Mesenchymal stem cell (in vitro differentiated cells and primary cell): ENCODE measurements around the gene C19orf47. TPM values are rescaled to one million over a fixed set of nuclear protein-coding genes. Genes with fewer than 3 reads are reported as not detected.

Source experiments
- DNase-seq: peaks from one replicate; pipeline ENCODE4 v3.0.0-alpha.2; 2013
- H2AFZ ChIP-seq: one replicate; pipeline ENCODE4 v1.6.1; 2013; ENCODE audit warnings: low read depth, mild to moderate bottlenecking, control low read depth, inconsistent platforms, low read length, moderate library complexity
- H2AK5ac ChIP-seq: 2 replicates; pipeline ENCODE4 v1.6.1; 2013; ENCODE audit warnings: low read length, moderate library complexity, mild to moderate bottlenecking, inconsistent platforms; ENCODE audit not compliant: severe bottlenecking
- H2BK120ac ChIP-seq: one replicate; pipeline ENCODE4 v1.6.1; 2013; ENCODE audit warnings: low read depth, mild to moderate bottlenecking, inconsistent platforms, low read length, moderate library complexity
- H2BK12ac ChIP-seq, 2 experiments: one replicate each; pipeline ENCODE4 v1.6.1; 2013; ENCODE audit warnings: inconsistent platforms in 2 of 2, low read length in 2 of 2, mild to moderate bottlenecking in 2 of 2, moderate library complexity in 2 of 2, control low read depth in 1 of 2
- H2BK15ac ChIP-seq: one replicate; pipeline ENCODE4 v1.6.1; 2013; ENCODE audit warnings: mild to moderate bottlenecking, low read depth, inconsistent platforms; ENCODE audit not compliant: poor library complexity, severe bottlenecking
- H2BK5ac ChIP-seq: 2 replicates; pipeline ENCODE4 v1.6.1; 2013; ENCODE audit warnings: low read depth, mild to moderate bottlenecking, low read length, control low read depth, inconsistent platforms; ENCODE audit not compliant: poor library complexity, severe bottlenecking
- H3K14ac ChIP-seq, 2 experiments: one replicate each; pipeline ENCODE4 v1.6.1; 2013; ENCODE audit warnings: inconsistent platforms in 2 of 2, low read length in 2 of 2, control low read depth in 1 of 2, mild to moderate bottlenecking in 1 of 2, moderate library complexity in 1 of 2
- H3K18ac ChIP-seq, 2 experiments: one replicate each; pipeline ENCODE4 v1.6.1; 2013; ENCODE audit warnings: inconsistent platforms in 2 of 2, low read length in 2 of 2, control low read depth in 1 of 2, low read depth in 1 of 2, mild to moderate bottlenecking in 1 of 2
- H3K23ac ChIP-seq, 2 experiments: one replicate each; pipeline ENCODE4 v1.6.1; 2013; ENCODE audit warnings: inconsistent platforms in 2 of 2, low read length in 2 of 2, mild to moderate bottlenecking in 2 of 2, moderate library complexity in 2 of 2, control low read depth in 1 of 2
- H3K27ac ChIP-seq: 2 replicates; pipeline ENCODE4 v1.5.1; 2013; ENCODE audit warnings: mild to moderate bottlenecking, moderate library complexity, low read length, control low read depth, inconsistent platforms; ENCODE audit not compliant: poor library complexity, severe bottlenecking
- H3K27me3 ChIP-seq, 2 experiments: 2 replicates each; pipeline versions ENCODE4 v1.6.1 to v1.7.0; 2013; ENCODE audit warnings: low read length in 2 of 2, mild to moderate bottlenecking in 2 of 2, moderate library complexity in 2 of 2, control low read depth in 1 of 2, inconsistent platforms in 1 of 2; ENCODE audit not compliant: control insufficient read depth in 1 of 2, insufficient read depth in 1 of 2
- H3K36me3 ChIP-seq, 2 experiments: 2 replicates each; pipeline versions ENCODE4 v1.6.1 to v1.7.0; 2013; ENCODE audit warnings: low read length in 2 of 2, control low read depth in 1 of 2, inconsistent platforms in 1 of 2, low read depth in 1 of 2, mild to moderate bottlenecking in 1 of 2; ENCODE audit not compliant: insufficient read depth in 2 of 2, control insufficient read depth in 1 of 2
- H3K4ac ChIP-seq, 2 experiments: one replicate each; pipeline ENCODE4 v1.6.1; 2013; ENCODE audit warnings: inconsistent platforms in 2 of 2, low read length in 2 of 2, mild to moderate bottlenecking in 2 of 2, moderate library complexity in 2 of 2, control low read depth in 1 of 2, low read depth in 1 of 2
- H3K4me1 ChIP-seq: 2 replicates; pipeline ENCODE4 v1.6.1; 2013; ENCODE audit warnings: low read depth, low read length, control low read depth; ENCODE audit not compliant: control insufficient read depth, insufficient read depth
- H3K4me2 ChIP-seq: 2 replicates; pipeline ENCODE4 v1.6.1; 2013; ENCODE audit warnings: low read length, mild to moderate bottlenecking, inconsistent platforms; ENCODE audit not compliant: poor library complexity, severe bottlenecking
- H3K4me3 ChIP-seq, 2 experiments: 2 replicates each; pipeline versions ENCODE4 v1.5.1 to v1.7.0; 2013; ENCODE audit warnings: low read length in 2 of 2, mild to moderate bottlenecking in 2 of 2, control low read depth in 1 of 2, low read depth in 1 of 2; ENCODE audit not compliant: insufficient read depth in 1 of 2
- H3K79me1 ChIP-seq: replicated peaks from 2 replicates; pipeline ENCODE4 v1.6.1; 2013; ENCODE audit warnings: mild to moderate bottlenecking, control low read depth, low read length, inconsistent platforms; ENCODE audit not compliant: poor library complexity, severe bottlenecking
- H3K9ac ChIP-seq: 2 replicates; pipeline ENCODE4 v1.7.0; 2013; ENCODE audit warnings: mild to moderate bottlenecking, low read length, moderate library complexity
- H3K9me3 ChIP-seq: 2 replicates; pipeline ENCODE4 v1.7.0; 2013; ENCODE audit warnings: mild to moderate bottlenecking, low read length; ENCODE audit not compliant: control insufficient read depth
- H4K8ac ChIP-seq: one replicate; pipeline ENCODE4 v1.6.1; 2013; ENCODE audit warnings: inconsistent platforms, mild to moderate bottlenecking, low read length, moderate library complexity
- H4K91ac ChIP-seq: one replicate; pipeline ENCODE4 v1.6.1; 2013; ENCODE audit warnings: mild to moderate bottlenecking, low read length, inconsistent platforms
- WGBS: methylation state at CpG from one replicate; pipeline ENCODE4 v1.1.7; 2013; ENCODE audit warnings: mixed read lengths; 5-methylcytosine and 5-hydroxymethylcytosine counted together
- polyA plus RNA-seq, 2 experiments: library from polyadenylated mRNA; stranded (reverse); fragments of 200-250 nt; gene quantifications; one replicate each; pipeline ENCODE4 v1.2.3, GENCODE V29; 2013

C19orf47 gene
- polyA plus RNA-seq (2013, experiment 1 of 2) = 12.7 TPM
- polyA plus RNA-seq (2013, experiment 2 of 2) = 12.8 TPM

- Histone ChIP-seq H4K8ac (peak within 1 kb of the TSS; percentile 45), H3K9ac (peak within 1 kb of the TSS; percentile 94), H2AK5ac (no peak within 1 kb of the TSS), H3K27ac (peak within 1 kb of the TSS; percentile 33), H2BK15ac (no peak within 1 kb of the TSS), H3K4ac (peak within 1 kb of the TSS in 1 of 2 experiments; percentile 82), H4K91ac (peak within 1 kb of the TSS; percentile 36), H3K4me2 (peak within 1 kb of the TSS; percentile 90), H3K4me3 (peak within 1 kb of the TSS; percentile 91 to 93), H3K18ac (peak within 1 kb of the TSS; percentile 34 to 50), H3K27me3 (no peaks in the 10 kb centered on the region), H3K79me1 (peaks cover 34% of the 10 kb centered on the region), H2BK120ac (no peak within 1 kb of the TSS), H3K14ac (peak within 1 kb of the TSS in 1 of 2 experiments; percentile 90), H3K4me1 (peaks cover 10% of the 10 kb centered on the region), H3K23ac (peak within 1 kb of the TSS in 1 of 2 experiments; percentile 83), H2BK5ac (no peak within 1 kb of the TSS), H2AFZ (peak within 1 kb of the TSS; percentile 83), H2BK12ac (peak within 1 kb of the TSS in 1 of 2 experiments; percentile 83), H3K9me3 (no peaks in the 10 kb centered on the region), H3K36me3 (peaks cover 11 to 14% of the 10 kb centered on the region in 2 experiments)
- WGBS = under 1% methylated on average over 54 of the region's 77 CpGs
- DNase-seq = peak; percentile 99
Measured at GRCh38 chr19:40348125-40348913, at the start of gene C19orf47, which contains the start of gene PLD3. TSS of gene C19orf47 (minus strand) at chr19:40348397. CDS start at chr19:40341857, 6,540 bp downstream. TSS of gene PLD3 (plus strand) at chr19:40348695. CDS start at chr19:40366484, 17,789 bp downstream.

- Histone ChIP-seq H2AK5ac (no peak overlapping the region), H2BK15ac (peak overlapping the region; percentile 15), H3K9ac (no peak overlapping the region), H3K14ac (no peak overlapping the region), H3K4me3 (no peak overlapping the region), H3K27ac (no peak overlapping the region), H3K36me3 (peaks cover 0 to 11% of the 10 kb centered on the region in 2 experiments), H2AFZ (no peak overlapping the region), H3K27me3 (peaks cover 2 to 10% of the 10 kb centered on the region in 2 experiments), H3K4me1 (peaks cover 10% of the 10 kb centered on the region), H4K91ac (no peak overlapping the region), H2BK5ac (no peak overlapping the region), H4K8ac (no peak overlapping the region), H3K4ac (no peak overlapping the region), H3K9me3 (no peaks in the 10 kb centered on the region), H3K4me2 (no peak overlapping the region), H3K79me1 (peaks cover 1% of the 10 kb centered on the region), H3K18ac (no peak overlapping the region), H3K23ac (no peak overlapping the region), H2BK120ac (no peak overlapping the region), H2BK12ac (no peak overlapping the region)
- no peak for DNase-seq
- 89% methylated on average over 17 of the region's 22 CpGs for WGBS
Measured at GRCh38 chr19:40397568-40397906, 49.3 kb upstream of the C19orf47 start.

GRCh38 chr19:40396886-40397567 lies 48.8 kb upstream of the C19orf47 start:
- no peak overlapping the region for H3K27ac ChIP-seq
- peaks cover 10% of the 10 kb centered on the region for H3K4me1 ChIP-seq
- no peak overlapping the region for H3K14ac ChIP-seq
- DNase-seq = no peak
- H3K4me2 ChIP-seq = no peak overlapping the region
- no peak overlapping the region for H3K23ac ChIP-seq
- no peak overlapping the region for H2BK15ac ChIP-seq
- H4K91ac ChIP-seq = no peak overlapping the region
- H2AFZ ChIP-seq = no peak overlapping the region
- peaks cover 0 to 13% of the 10 kb centered on the region in 2 experiments for H3K36me3 ChIP-seq
- H3K4me3 ChIP-seq = no peak overlapping the region
- H3K9me3 ChIP-seq = no peaks in the 10 kb centered on the region
- H2BK5ac ChIP-seq = no peak overlapping the region
- no peak overlapping the region for H4K8ac ChIP-seq
- H3K27me3 ChIP-seq = peaks cover 2 to 10% of the 10 kb centered on the region in 2 experiments
- H3K4ac ChIP-seq = no peak overlapping the region
- H2BK12ac ChIP-seq = no peak overlapping the region
- no peak overlapping the region for H2BK120ac ChIP-seq
- H2AK5ac ChIP-seq = no peak overlapping the region
- no peak overlapping the region for H3K18ac ChIP-seq
- H3K79me1 ChIP-seq = peaks cover 1% of the 10 kb centered on the region
- WGBS = 91% methylated on average over 20 of the region's 20 CpGs
- H3K9ac ChIP-seq = no peak overlapping the region

- H3K14ac ChIP-seq = peak overlapping the region in 1 of 2 experiments; percentile 63
- H3K18ac ChIP-seq = no peak overlapping the region
- no peaks in the 10 kb centered on the region for H3K9me3 ChIP-seq
- H2BK5ac ChIP-seq = no peak overlapping the region
- no peak overlapping the region for H2BK15ac ChIP-seq
- no peak overlapping the region for H3K9ac ChIP-seq
- H3K36me3 ChIP-seq = peaks cover 0 to 13% of the 10 kb centered on the region in 2 experiments
- H2AK5ac ChIP-seq = no peak overlapping the region
- peak overlapping the region; percentile 4 for H4K8ac ChIP-seq
- peaks cover 1% of the 10 kb centered on the region for H3K79me1 ChIP-seq
- H3K27ac ChIP-seq = no peak overlapping the region
- H2BK12ac ChIP-seq = no peak overlapping the region
- H3K27me3 ChIP-seq = peaks cover 2 to 10% of the 10 kb centered on the region in 2 experiments
- no peak overlapping the region for H4K91ac ChIP-seq
- no peak overlapping the region for H2AFZ ChIP-seq
- no peak overlapping the region for H3K4me3 ChIP-seq
- H2BK120ac ChIP-seq = no peak overlapping the region
- H3K23ac ChIP-seq = no peak overlapping the region
- no peak for DNase-seq
- no peak overlapping the region for H3K4ac ChIP-seq
- 89% methylated on average over 14 of the region's 14 CpGs for WGBS
- peaks cover 10% of the 10 kb centered on the region for H3K4me1 ChIP-seq
- H3K4me2 ChIP-seq = no peak overlapping the region
Measured at GRCh38 chr19:40395956-40396355, 47.8 kb upstream of the C19orf47 start.
